PFSK-1 (cell line): Measurements from ENCODE around the gene ZCCHC17.
A peak's percentile ranks its signal among the peaks of the same experiment; 100 is the strongest.

Source experiments
- FOXP2 ChIP-seq: optimal IDR thresholded peaks from 2 replicates; pipeline ENCODE3; 2011; ENCODE audit warnings: borderline replicate concordance, control low read depth, inconsistent platforms; ENCODE audit not compliant: insufficient read depth; ENCODE audit errors: extremely low read length, extremely low read depth
- POLR2AphosphoS5 ChIP-seq: IDR thresholded peaks from 2 replicates; pipeline ENCODE4 v1.6.1; 2012; ENCODE audit warnings: low read depth, mild to moderate bottlenecking, control low read depth, low read length, moderate library complexity
- SIN3A ChIP-seq: IDR thresholded peaks from 2 replicates; pipeline ENCODE4 v1.6.1; 2012; ENCODE audit warnings: mild to moderate bottlenecking, low read length, moderate library complexity, borderline replicate concordance; ENCODE audit not compliant: insufficient read depth
- TAF1 ChIP-seq: IDR thresholded peaks from 2 replicates; pipeline ENCODE4 v1.6.1; 2012; ENCODE audit warnings: low read length, control low read depth, borderline replicate concordance; ENCODE audit not compliant: insufficient read depth
- TF ChIP-seq, protein P1 (sequence below), 2 experiments: IDR thresholded peaks; 2 replicates each; pipeline versions ENCODE4 v1.6.1 to v1.8.0; 2011 to 2012; ENCODE audit warnings: low read depth in 2 of 2, low read length in 2 of 2, control low read depth in 1 of 2, inconsistent platforms in 1 of 2, mild to moderate bottlenecking in 1 of 2, moderate library complexity in 1 of 2; ENCODE audit not compliant: insufficient read depth in 1 of 2

Gene ZCCHC17

DNA sequence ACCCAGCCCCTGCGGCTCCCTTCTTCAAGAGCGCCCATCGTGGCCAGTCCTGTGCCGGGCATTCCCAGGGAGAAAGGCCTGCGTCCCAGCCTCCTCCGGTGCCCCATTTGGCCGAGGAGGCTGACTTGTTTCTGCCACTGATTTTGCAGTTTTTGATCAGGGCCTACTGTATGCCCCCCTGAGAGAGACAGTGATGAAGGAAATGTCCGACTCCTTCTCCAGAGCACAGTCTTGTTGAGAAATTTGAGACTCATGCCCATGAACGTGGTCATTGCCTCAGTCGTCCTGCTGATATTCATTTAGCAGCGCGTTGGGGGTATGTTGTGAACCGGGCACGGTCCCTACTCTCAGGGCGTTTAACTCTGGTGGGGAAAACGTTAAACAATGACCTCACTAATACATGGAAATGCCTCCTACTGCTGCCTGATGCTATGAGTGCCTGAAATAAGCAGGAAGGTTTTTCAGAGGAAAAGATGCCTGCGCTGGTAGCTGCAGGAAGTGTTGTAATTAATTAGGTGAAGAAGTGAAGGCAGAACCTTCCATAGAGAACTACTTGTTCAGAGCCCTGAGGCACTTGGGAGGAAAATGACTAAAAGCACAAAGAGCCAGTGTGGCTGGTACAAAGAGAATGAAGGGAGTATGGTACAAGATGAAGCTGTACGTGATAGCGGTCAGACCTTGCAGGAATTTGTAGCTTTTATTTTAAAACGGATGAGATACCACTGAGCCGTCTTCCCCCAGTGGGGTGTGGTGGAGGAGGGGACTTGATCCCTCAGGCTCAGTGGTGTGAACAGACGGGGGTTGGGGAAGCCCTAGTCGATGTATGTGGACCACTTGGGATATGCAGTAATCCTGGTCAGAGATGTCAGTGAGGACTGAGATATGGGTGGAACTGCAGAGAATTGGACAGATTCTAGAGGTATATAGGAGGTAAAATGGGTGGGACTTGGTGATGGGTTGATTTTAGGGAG is 730 bp downstream of the ZCCHC17 start:
- TF ChIP-seq TAF1 (0 out of 2 replicates have a peak, but pooled peaks have one; percentile 24), POLR2AphosphoS5 (no peak)
- TF ChIP-seq, protein P1, sequence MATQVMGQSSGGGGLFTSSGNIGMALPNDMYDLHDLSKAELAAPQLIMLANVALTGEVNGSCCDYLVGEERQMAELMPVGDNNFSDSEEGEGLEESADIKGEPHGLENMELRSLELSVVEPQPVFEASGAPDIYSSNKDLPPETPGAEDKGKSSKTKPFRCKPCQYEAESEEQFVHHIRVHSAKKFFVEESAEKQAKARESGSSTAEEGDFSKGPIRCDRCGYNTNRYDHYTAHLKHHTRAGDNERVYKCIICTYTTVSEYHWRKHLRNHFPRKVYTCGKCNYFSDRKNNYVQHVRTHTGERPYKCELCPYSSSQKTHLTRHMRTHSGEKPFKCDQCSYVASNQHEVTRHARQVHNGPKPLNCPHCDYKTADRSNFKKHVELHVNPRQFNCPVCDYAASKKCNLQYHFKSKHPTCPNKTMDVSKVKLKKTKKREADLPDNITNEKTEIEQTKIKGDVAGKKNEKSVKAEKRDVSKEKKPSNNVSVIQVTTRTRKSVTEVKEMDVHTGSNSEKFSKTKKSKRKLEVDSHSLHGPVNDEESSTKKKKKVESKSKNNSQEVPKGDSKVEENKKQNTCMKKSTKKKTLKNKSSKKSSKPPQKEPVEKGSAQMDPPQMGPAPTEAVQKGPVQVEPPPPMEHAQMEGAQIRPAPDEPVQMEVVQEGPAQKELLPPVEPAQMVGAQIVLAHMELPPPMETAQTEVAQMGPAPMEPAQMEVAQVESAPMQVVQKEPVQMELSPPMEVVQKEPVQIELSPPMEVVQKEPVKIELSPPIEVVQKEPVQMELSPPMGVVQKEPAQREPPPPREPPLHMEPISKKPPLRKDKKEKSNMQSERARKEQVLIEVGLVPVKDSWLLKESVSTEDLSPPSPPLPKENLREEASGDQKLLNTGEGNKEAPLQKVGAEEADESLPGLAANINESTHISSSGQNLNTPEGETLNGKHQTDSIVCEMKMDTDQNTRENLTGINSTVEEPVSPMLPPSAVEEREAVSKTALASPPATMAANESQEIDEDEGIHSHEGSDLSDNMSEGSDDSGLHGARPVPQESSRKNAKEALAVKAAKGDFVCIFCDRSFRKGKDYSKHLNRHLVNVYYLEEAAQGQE (IDR thresholded peaks at IDR 0.05; ENCODE audit: insufficient read depth in 1 of 2, low read depth in 2 of 2, low read length in 2 of 2) = no peak

DNA sequence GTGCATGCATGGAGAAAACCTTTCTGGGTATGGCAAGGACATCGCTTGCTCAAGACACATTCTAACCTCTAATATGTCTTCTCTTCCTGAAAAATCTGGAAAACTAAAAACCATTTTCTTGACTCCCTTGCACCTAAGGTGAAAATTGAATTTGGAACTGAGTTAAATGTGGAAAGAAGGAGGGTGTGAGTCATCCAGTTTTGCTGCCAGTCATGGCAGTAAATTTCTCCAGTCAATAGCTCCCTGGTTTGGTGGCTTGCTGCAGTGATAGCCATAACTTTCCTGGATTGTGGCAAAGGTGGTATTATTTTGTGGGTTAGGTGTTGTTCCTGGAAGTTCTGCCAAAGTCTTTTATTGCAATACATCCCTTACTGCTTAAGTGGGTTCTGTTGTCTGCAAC is 2.5 kb downstream of the ZCCHC17 start:
- TF ChIP-seq, protein P1 (IDR thresholded peaks at IDR 0.05; ENCODE audit: insufficient read depth in 1 of 2, low read depth in 2 of 2, low read length in 2 of 2) = no peak
- TF ChIP-seq POLR2AphosphoS5 (no peak), TAF1 (no peak), SIN3A (no peak), FOXP2 (no peak)

DNA sequence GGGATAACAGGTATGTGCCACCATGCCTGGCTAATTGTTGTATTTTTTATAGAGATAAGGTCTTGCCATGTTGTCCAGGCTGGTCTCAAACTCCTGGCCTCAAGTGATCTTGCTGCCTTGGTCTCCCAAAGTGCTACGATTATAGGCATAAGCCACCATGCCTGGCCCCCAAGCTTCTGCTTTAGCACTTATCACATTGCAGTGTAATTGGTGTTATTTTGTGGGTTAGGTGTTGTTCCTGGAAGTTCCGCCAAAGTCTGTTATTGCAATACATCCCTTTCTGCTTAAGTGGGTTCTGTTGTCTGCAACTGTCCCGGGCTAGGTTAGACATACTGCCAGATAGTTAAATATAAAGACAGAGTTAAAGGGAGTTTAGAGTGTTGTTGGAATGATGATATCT is 3.4 kb downstream of the ZCCHC17 start:
- TF ChIP-seq, protein P1 (IDR thresholded peaks at IDR 0.05; ENCODE audit: insufficient read depth in 1 of 2, low read depth in 2 of 2, low read length in 2 of 2) = no peak
- TF ChIP-seq TAF1 (no peak), POLR2AphosphoS5 (no peak), FOXP2 (no peak), SIN3A (no peak)

DNA sequence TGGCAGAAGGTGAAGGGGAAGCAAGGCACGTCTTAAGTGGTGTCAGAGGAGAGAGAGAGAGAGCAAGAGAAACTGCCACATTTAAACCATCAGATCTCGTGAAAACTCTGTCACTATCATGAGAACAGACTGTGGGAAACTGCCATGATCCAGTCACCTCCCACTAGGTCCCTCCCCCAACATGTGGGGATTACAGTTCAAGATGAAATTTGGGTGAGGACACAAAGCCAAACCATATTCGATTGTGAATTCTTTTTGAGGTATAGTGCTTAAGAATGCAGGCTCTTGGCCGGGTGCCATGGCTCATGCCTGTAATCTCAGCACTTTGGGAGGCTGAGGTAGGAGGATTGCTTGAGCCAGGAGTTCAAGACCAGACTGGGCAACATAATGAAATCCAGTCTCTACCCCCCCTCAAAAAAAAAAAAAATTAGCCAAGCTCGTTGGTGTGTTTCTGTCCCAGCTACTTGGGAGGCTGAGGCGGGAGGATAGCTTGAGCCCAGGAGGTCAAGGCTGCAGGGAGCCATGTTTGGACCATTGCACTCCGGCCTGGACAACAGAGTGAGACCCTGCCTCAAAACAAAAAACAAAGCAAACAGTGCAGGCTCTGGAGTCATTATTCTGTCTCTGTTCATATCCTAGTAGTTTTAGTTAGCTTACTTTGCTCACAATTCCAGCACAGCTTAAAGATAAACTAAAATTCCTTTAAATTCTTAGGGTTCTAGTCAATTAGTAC is 6.0 kb downstream of the ZCCHC17 start:
- no peak for TF ChIP-seq POLR2AphosphoS5
- no peak for TF ChIP-seq TAF1

DNA sequence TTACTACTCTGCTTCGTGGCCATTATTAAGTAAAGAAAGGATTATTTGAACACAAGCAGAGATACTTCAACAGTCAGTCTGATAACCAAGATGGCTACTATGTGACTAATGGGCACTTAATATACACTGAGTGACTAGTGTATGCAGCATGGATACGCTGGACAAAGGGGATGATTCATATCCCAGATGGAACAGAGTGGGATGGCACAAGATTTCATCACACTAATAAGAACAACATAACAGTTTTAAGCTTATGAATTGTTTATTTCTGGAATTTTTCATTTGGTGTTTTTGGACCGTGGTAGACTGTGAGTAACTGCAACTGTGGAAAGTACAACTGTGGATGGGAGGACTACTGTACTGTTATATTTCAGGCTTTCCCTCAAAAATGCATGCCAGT is 9.4 kb downstream of the ZCCHC17 start:
- TF ChIP-seq FOXP2 (no peak), POLR2AphosphoS5 (no peak), SIN3A (no peak), TAF1 (no peak)
- TF ChIP-seq, protein P1 (IDR thresholded peaks at IDR 0.05; ENCODE audit: insufficient read depth in 1 of 2, low read depth in 2 of 2, low read length in 2 of 2) = no peak
